Stimulated activated CD8-positive, alpha-beta memory T cell treated with anti-CD3 and anti-CD28 coated beads, Interleukin-7, amount 100 ng/mL, for 4 hours (primary cell): ENCODE data around the gene PTPN13.
"Not testable (repeated sequence)": the region's sequence is repeated elsewhere in the genome, so short reads cannot be mapped to it uniquely, and the experiment has no call there.

Experiments used
- DNase-seq, 2 donors: peaks; one replicate each; pipeline ENCODE4 v3.0.0-alpha.2; 2020; ENCODE audit warnings: low read depth in 2 of 2

The PTPN13 gene

GRCh38 chr4:86644892-86645291 is 50.8 kb downstream of the PTPN13 start:
- DNase-seq = no peak

GRCh38 chr4:86652332-86652932 is 58.3 kb downstream of the PTPN13 start:
- no peak for DNase-seq

- no peak for DNase-seq
Observed at GRCh38 chr4:86653237-86653865, 59.2 kb downstream of the PTPN13 start.

- DNase-seq = not testable (repeated sequence)
Observed at GRCh38 chr4:86656781-86657180, 62.7 kb downstream of the PTPN13 start.

- no peak for DNase-seq
Observed at GRCh38 chr4:86657382-86657781, 63.3 kb downstream of the PTPN13 start.

- no peak for DNase-seq
Observed at GRCh38 chr4:86657910-86658309, 63.8 kb downstream of the PTPN13 start.

- DNase-seq = no peak
Observed at GRCh38 chr4:86660401-86660800, 66.3 kb downstream of the PTPN13 start.

GRCh38 chr4:86661006-86661405 is 66.9 kb downstream of the PTPN13 start:
- DNase-seq = no peak

GRCh38 chr4:86661418-86661817 is 67.3 kb downstream of the PTPN13 start:
- no peak for DNase-seq

GRCh38 chr4:86664959-86665358 is 70.8 kb downstream of the PTPN13 start:
- no peak for DNase-seq

- no peak for DNase-seq
Observed at GRCh38 chr4:86670298-86670697, 76.2 kb downstream of the PTPN13 start.

GRCh38 chr4:86670756-86671155 is 76.6 kb downstream of the PTPN13 start:
- DNase-seq = no peak

- DNase-seq = no peak
Observed at GRCh38 chr4:86675548-86675947, 81.4 kb downstream of the PTPN13 start.

- no peak for DNase-seq
Observed at GRCh38 chr4:86678796-86679195, 84.7 kb downstream of the PTPN13 start.

- no peak for DNase-seq
Observed at GRCh38 chr4:86679441-86679840, 85.3 kb downstream of the PTPN13 start.

GRCh38 chr4:86683167-86683566 is 89.1 kb downstream of the PTPN13 start:
- no peak for DNase-seq

- no peak for DNase-seq
Observed at GRCh38 chr4:86683983-86684382, 89.9 kb downstream of the PTPN13 start.

- DNase-seq = no peak
Observed at GRCh38 chr4:86685401-86685800, 91.3 kb downstream of the PTPN13 start.

- no peak for DNase-seq
Observed at GRCh38 chr4:86686741-86687140, 92.6 kb downstream of the PTPN13 start.

- no peak for DNase-seq
Observed at GRCh38 chr4:86688026-86688425, 93.9 kb downstream of the PTPN13 start.

GRCh38 chr4:86704601-86705000 is 110.5 kb downstream of the PTPN13 start:
- no peak for DNase-seq

GRCh38 chr4:86706923-86707597 is 112.9 kb downstream of the PTPN13 start:
- no peak for DNase-seq

- DNase-seq = no peak
Observed at GRCh38 chr4:86717651-86718050, 123.5 kb downstream of the PTPN13 start.
